ENCODE measurements around the gene ESR1. TPM values are rescaled to one million over a fixed set of nuclear protein-coding genes. Genes with fewer than 3 reads are reported as not detected.
"Not testable (repeated sequence)": the region's sequence is repeated elsewhere in the genome, so short reads cannot be mapped to it uniquely, and the experiment has no call there.

The ESR1 gene
- total and polyA plus RNA-seq, 2 donors from 2014 or later: 1.1 to 5.2 TPM

DNA sequence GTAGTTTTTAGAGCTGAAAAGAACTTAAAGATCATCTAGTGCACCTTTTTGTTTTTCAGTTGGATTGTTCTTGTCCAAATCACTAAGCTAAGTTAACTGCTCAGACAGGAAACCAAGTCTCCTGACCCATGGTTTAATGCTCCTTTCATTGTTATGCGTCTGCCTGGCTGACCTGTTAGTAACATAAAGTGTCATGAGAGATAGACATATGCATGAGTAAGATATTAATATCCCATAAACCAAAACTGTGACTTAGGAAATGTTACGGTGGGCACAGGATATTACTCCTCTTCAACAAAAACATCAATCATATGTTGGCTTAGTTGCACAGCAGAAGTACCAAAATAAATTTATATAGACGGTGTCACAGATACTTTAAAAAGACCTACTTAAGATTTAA, 84.0 kb downstream of the ESR1 start:
- H3K4me3 ChIP-seq (ENCODE audit: low read length in 3 of 3): no peak overlapping the region
- FAIRE-seq (no peak), DNase-seq (no peak)
- no peaks in the 10 kb centered on the region for H3K9me3 ChIP-seq (ENCODE audit: control insufficient read depth in 2 of 3, insufficient read depth in 1 of 3, low read length in 3 of 3)
- no peak overlapping the region for H3K9ac ChIP-seq (ENCODE audit: low read length in 3 of 3)
- no peak overlapping the region for H3K27ac ChIP-seq (ENCODE audit: low read depth in 2 of 2, low read length in 2 of 2)
- intact Hi-C loops (cut with DNase I): no loop called here
- no peaks in the 10 kb centered on the region for H3K36me3 ChIP-seq (ENCODE audit: control insufficient read depth in 2 of 3, insufficient read depth in 3 of 3, low read length in 3 of 3)
- TF ChIP-seq CTCF (IDR thresholded peaks at IDR 0.05; ENCODE audit: borderline replicate concordance, extremely low read depth, insufficient read depth): no peak
- no peaks in the 10 kb centered on the region for H3K4me1 ChIP-seq (ENCODE audit: control insufficient read depth in 2 of 3, insufficient read depth in 2 of 3, low read depth in 1 of 3, low read length in 3 of 3)
- no peaks in the 10 kb centered on the region for H3K27me3 ChIP-seq (ENCODE audit: control insufficient read depth, insufficient read depth, low read length)

- not testable (repeated sequence) for FAIRE-seq
These were observed 86.9 kb downstream of the ESR1 start for GRCh38 chr6:151894426-151894825.

GRCh38 chr6:151899221-151899620, 91.7 kb downstream of the ESR1 start:
- DNase-seq; H3K9ac ChIP-seq (ENCODE audit: low read length in 3 of 3); H3K27ac ChIP-seq (ENCODE audit: low read depth in 2 of 2, low read length in 2 of 2); FAIRE-seq; H3K4me3 ChIP-seq (ENCODE audit: low read length in 3 of 3); H3K36me3 ChIP-seq (ENCODE audit: control insufficient read depth in 2 of 3, insufficient read depth in 3 of 3, low read length in 3 of 3); intact Hi-C loops (cut with DNase I); H3K27me3 ChIP-seq (ENCODE audit: control insufficient read depth, insufficient read depth, low read length); H3K4me1 ChIP-seq (ENCODE audit: control insufficient read depth in 2 of 3, insufficient read depth in 2 of 3, low read depth in 1 of 3, low read length in 3 of 3); H3K9me3 ChIP-seq (ENCODE audit: control insufficient read depth in 2 of 3, insufficient read depth in 1 of 3, low read length in 3 of 3): not testable (repeated sequence)

More at GRCh38 chr6:151894426-151894825, 86.9 kb downstream of the ESR1 start:
- DNase-seq; H3K27me3 ChIP-seq (ENCODE audit: control insufficient read depth, insufficient read depth, low read length); H3K4me3 ChIP-seq (ENCODE audit: low read length in 3 of 3); H3K4me1 ChIP-seq (ENCODE audit: control insufficient read depth in 2 of 3, insufficient read depth in 2 of 3, low read depth in 1 of 3, low read length in 3 of 3); H3K27ac ChIP-seq (ENCODE audit: low read depth in 2 of 2, low read length in 2 of 2); intact Hi-C loops (cut with DNase I); H3K36me3 ChIP-seq (ENCODE audit: control insufficient read depth in 2 of 3, insufficient read depth in 3 of 3, low read length in 3 of 3); H3K9ac ChIP-seq (ENCODE audit: low read length in 3 of 3); H3K9me3 ChIP-seq (ENCODE audit: control insufficient read depth in 2 of 3, insufficient read depth in 1 of 3, low read length in 3 of 3): not testable (repeated sequence)

- H3K27ac ChIP-seq (ENCODE audit: low read depth in 2 of 2, low read length in 2 of 2); H3K27me3 ChIP-seq (ENCODE audit: control insufficient read depth, insufficient read depth, low read length); FAIRE-seq; DNase-seq; H3K4me1 ChIP-seq (ENCODE audit: control insufficient read depth in 2 of 3, insufficient read depth in 2 of 3, low read depth in 1 of 3, low read length in 3 of 3); intact Hi-C loops (cut with DNase I); H3K36me3 ChIP-seq (ENCODE audit: control insufficient read depth in 2 of 3, insufficient read depth in 3 of 3, low read length in 3 of 3); H3K9ac ChIP-seq (ENCODE audit: low read length in 3 of 3); H3K4me3 ChIP-seq (ENCODE audit: low read length in 3 of 3); H3K9me3 ChIP-seq (ENCODE audit: control insufficient read depth in 2 of 3, insufficient read depth in 1 of 3, low read length in 3 of 3): not testable (repeated sequence)
These were observed 92.3 kb downstream of the ESR1 start for GRCh38 chr6:151899796-151900195.

- intact Hi-C loops (cut with DNase I): no loop called here
These were observed 92.8 kb downstream of the ESR1 start for GRCh38 chr6:151900256-151900655.

More at GRCh38 chr6:151900256-151900655, 92.8 kb downstream of the ESR1 start:
- Histone ChIP-seq H3K9me3 (ENCODE audit: control insufficient read depth in 2 of 3, insufficient read depth in 1 of 3, low read length in 3 of 3) (no peaks in the 10 kb centered on the region), H3K9ac (ENCODE audit: low read length in 3 of 3) (no peak overlapping the region), H3K27me3 (ENCODE audit: control insufficient read depth, insufficient read depth, low read length) (no peaks in the 10 kb centered on the region), H3K27ac (ENCODE audit: low read depth in 2 of 2, low read length in 2 of 2) (no peak overlapping the region), H3K36me3 (ENCODE audit: control insufficient read depth in 2 of 3, insufficient read depth in 3 of 3, low read length in 3 of 3) (no peaks in the 10 kb centered on the region), H3K4me3 (ENCODE audit: low read length in 3 of 3) (no peak overlapping the region), H3K4me1 (ENCODE audit: control insufficient read depth in 2 of 3, insufficient read depth in 2 of 3, low read depth in 1 of 3, low read length in 3 of 3) (no peaks in the 10 kb centered on the region)
- no peak for FAIRE-seq
- DNase-seq: no peak
- no peak for TF ChIP-seq CTCF (IDR thresholded peaks at IDR 0.05; ENCODE audit: borderline replicate concordance, extremely low read depth, insufficient read depth)

Data from kidney (tissue), 14 donors.